T-cell (primary cell): ENCODE measurements around the gene IL1RAPL2. TPM values are rescaled to one million over a fixed set of nuclear protein-coding genes. Genes with fewer than 3 reads are reported as not detected.

Experiments
- ATAC-seq, 4 experiments: fragments of 200-7000 bp in 3 of 4; fragments of 150-1000 bp in 1 of 4; cut with Tn5 transposase; replicated peaks in 1 of 4; 1 replicate in 3 of 4; 2 replicates in 1 of 4; pipeline ENCODE4 v1.10.0; 2021; ENCODE audit warnings: moderate library complexity in 3 of 4, mild to moderate bottlenecking in 2 of 4, moderate number of reproducible peaks in 1 of 4
- CTCF ChIA-PET, 2 donors: fragments of 300-600 bp; sonication (Branson Sonifier 250); formaldehyde crosslinking; loops; one replicate each; lab custom pipeline; 2022; ENCODE audit warnings: antibody characterized with exemption in 2 of 2; lab: Charles Lee
- POLR2A ChIA-PET, 2 donors: fragments of 300-600 bp; sonication (Branson Sonifier 250); formaldehyde crosslinking; loops; one replicate each; lab custom pipeline; 2022; ENCODE audit warnings: antibody characterized with exemption in 2 of 2; lab: Charles Lee
- DNase-seq, 35 experiments: peaks; one replicate each; pipeline versions ENCODE4 v3.0.0 to v3.0.0-alpha.2; 2013 to 2023
- H3K27ac ChIP-seq: one replicate; pipeline ENCODE4 v1.5.1; 2013; ENCODE audit warnings: low read length
- H3K27me3 ChIP-seq, 2 experiments: replicated peaks in 1 of 2; 1 replicate in 1 of 2; 2 replicates in 1 of 2; pipeline versions ENCODE4 v1.6.1 to v1.7.0; 2013; ENCODE audit warnings: low read length in 1 of 2, mixed read lengths in 1 of 2; ENCODE audit not compliant: control insufficient read depth in 2 of 2, insufficient read depth in 2 of 2; ENCODE audit errors: extremely low read depth in 1 of 2
- H3K36me3 ChIP-seq, 2 donors: 1 replicate in 1 of 2; 2 replicates in 1 of 2; pipeline versions ENCODE4 v1.6.1 to v1.7.0; 2013; ENCODE audit warnings: low read length in 1 of 2; ENCODE audit not compliant: control insufficient read depth in 2 of 2, insufficient read depth in 1 of 2; ENCODE audit errors: extremely low read depth in 1 of 2
- H3K4me1 ChIP-seq, 2 experiments: 1 replicate in 1 of 2; 2 replicates in 1 of 2; pipeline versions ENCODE4 v1.6.1 to v1.7.0; 2013; ENCODE audit warnings: low read length in 2 of 2, mixed read lengths in 1 of 2; ENCODE audit not compliant: insufficient read depth in 2 of 2, control insufficient read depth in 1 of 2; ENCODE audit errors: extremely low read depth in 1 of 2
- H3K4me3 ChIP-seq, 2 donors: 1 replicate in 1 of 2; 2 replicates in 1 of 2; pipeline versions ENCODE4 v1.5.1 to v1.7.0; 2013; ENCODE audit warnings: mild to moderate bottlenecking in 2 of 2, low read length in 1 of 2, moderate library complexity in 1 of 2; ENCODE audit not compliant: control insufficient read depth in 1 of 2; ENCODE audit errors: extremely low read depth in 1 of 2
- H3K9me3 ChIP-seq: 2 replicates; pipeline ENCODE4 v1.7.0; 2013
- H3K27ac Mint-ChIP-seq, 2 donors: one replicate each; pipeline ENCODE4 v1.8.0; 2020 to 2021; ENCODE audit warnings: mild to moderate bottlenecking in 2 of 2, mixed read lengths in 2 of 2
- H3K27me3 Mint-ChIP-seq, 2 donors: one replicate each; pipeline ENCODE4 v1.8.0; 2021 to 2022; ENCODE audit warnings: mixed read lengths in 2 of 2
- H3K36me3 Mint-ChIP-seq: one replicate; pipeline ENCODE4 v1.8.0; 2021; ENCODE audit warnings: mixed read lengths
- H3K4me1 Mint-ChIP-seq, 3 donors: one replicate each; pipeline ENCODE4 v1.8.0; 2020 to 2022; ENCODE audit warnings: mixed read lengths in 3 of 3, mild to moderate bottlenecking in 1 of 3
- H3K4me3 Mint-ChIP-seq, 3 donors: one replicate each; pipeline ENCODE4 v1.8.0; 2020 to 2022; ENCODE audit warnings: mild to moderate bottlenecking in 3 of 3, mixed read lengths in 3 of 3, moderate library complexity in 3 of 3
- H3K9me3 Mint-ChIP-seq, 3 donors: one replicate each; pipeline ENCODE4 v1.8.0; 2020 to 2022; ENCODE audit warnings: mixed read lengths in 3 of 3
- WGBS: methylation state at CpG from one replicate; pipeline ENCODE4 v1.1.5; 2013; ENCODE audit warnings: missing lambda C conversion rate; ENCODE audit not compliant: insufficient coverage; 5-methylcytosine and 5-hydroxymethylcytosine counted together
- total RNA-seq, 35 experiments: library from RNA in 6 of 35; stranded (reverse) in 6 of 35; fragments of 120-200 nt in 1 of 35; gene quantifications; one replicate each; pipeline versions ENCODE4 v1.2.1 to v1.2.4 and lab custom pipeline; 2013 to 2026

The IL1RAPL2 gene
- total RNA-seq, 5 donors from 2014 or later (not counting 1 experiment from before 2014, with no cell fraction given), result not detected

- peaks cover 0 to 13% of the 10 kb centered on the region in 2 donors for H3K27me3 Mint-ChIP-seq
- no peaks in the 10 kb centered on the region for H3K4me1 ChIP-seq
- H3K36me3 ChIP-seq, result no peaks in the 10 kb centered on the region
- H3K27me3 ChIP-seq, result no peaks in the 10 kb centered on the region
- POLR2A ChIA-PET, result no interaction called here
- no peaks in the 10 kb centered on the region for H3K4me1 Mint-ChIP-seq
- no peak overlapping the region for H3K4me3 Mint-ChIP-seq
- CTCF ChIA-PET, result no interaction called here
- no peak overlapping the region for H3K27ac Mint-ChIP-seq
- DNase-seq (no peak), ATAC-seq (no peak)
- no peaks in the 10 kb centered on the region for H3K36me3 Mint-ChIP-seq
- no peaks in the 10 kb centered on the region for H3K9me3 ChIP-seq
- WGBS, result no CpG with 5 or more reads among the region's 2 CpGs
- no peak overlapping the region for H3K27ac ChIP-seq
- H3K9me3 Mint-ChIP-seq, result peaks cover 0 to 5% (median 0%) of the 10 kb centered on the region in 3 donors
- H3K4me3 ChIP-seq, result no peak overlapping the region
Measured at GRCh38 chrX:105697984-105698781, 1132.2 kb downstream of the IL1RAPL2 start.

DNA sequence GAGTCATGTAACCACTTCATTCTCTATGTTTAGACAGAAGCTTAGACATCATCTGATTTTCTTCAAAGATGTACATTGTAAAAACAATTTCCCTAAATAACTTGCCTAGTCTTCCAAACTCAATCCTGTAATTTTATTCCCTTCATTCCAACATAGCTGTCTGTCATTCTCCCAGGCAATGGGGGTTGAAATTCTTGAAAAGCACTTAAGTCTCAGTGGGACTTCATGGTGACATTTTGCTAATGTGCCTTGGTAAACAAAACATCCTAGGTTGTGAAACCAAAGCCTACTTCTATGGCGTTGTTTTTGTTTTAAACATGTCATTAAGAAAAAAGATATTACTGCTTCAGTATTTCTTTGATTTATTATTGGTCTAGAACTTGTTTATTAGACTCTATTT is 1134.3 kb downstream of the IL1RAPL2 start:
- no peak overlapping the region for H3K27ac ChIP-seq
- DNase-seq, result no peak
- Mint-ChIP-seq H3K4me1 (no peaks in the 10 kb centered on the region), H3K9me3 (no peaks in the 10 kb centered on the region), H3K4me3 (no peak overlapping the region), H3K27ac (no peak overlapping the region), H3K27me3 (peaks cover 0 to 9% of the 10 kb centered on the region in 2 donors), H3K36me3 (no peaks in the 10 kb centered on the region)
- H3K4me3 ChIP-seq, result no peak overlapping the region
- no peaks in the 10 kb centered on the region for H3K27me3 ChIP-seq
- POLR2A ChIA-PET, result no interaction called here
- ATAC-seq, result no peak
- no CpG with 5 or more reads among the region's 1 CpG for WGBS
- no peaks in the 10 kb centered on the region for H3K4me1 ChIP-seq
- H3K36me3 ChIP-seq, result no peaks in the 10 kb centered on the region
- no peaks in the 10 kb centered on the region for H3K9me3 ChIP-seq
- CTCF ChIA-PET, result no interaction called here

DNA sequence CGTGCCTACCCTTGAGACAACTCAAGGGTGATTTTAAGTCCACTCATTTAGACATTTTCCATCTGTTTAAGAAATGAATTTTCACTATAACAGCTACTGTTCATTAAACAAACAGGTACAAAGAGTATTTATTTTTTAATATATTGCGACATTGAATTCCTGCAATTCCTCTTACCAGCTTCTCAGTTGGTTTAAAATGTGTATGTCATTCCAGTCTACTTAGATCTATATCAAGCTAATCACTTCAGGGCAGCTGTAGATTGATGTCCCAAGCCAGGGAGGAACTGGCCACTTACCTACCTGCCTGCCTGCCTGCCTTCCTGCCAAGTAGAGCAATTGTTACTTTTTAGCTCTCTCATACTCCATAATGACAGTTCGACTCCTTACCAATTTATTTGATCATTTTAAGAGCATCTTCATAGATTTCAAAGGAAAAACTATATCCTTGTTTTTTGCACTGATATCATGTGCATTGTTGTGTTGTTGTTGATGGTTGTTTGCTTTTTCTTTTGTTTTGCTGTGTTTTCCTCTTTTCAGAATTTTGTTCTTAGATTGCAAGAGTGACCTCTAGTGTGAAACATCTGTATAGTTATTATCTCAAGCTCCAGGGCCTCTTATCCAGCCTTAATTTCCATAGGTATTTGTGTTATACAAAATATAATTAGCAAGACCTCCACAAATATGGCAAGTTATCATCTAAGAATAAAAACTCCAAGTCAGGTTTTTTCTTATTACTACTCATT is 1135.5 kb downstream of the IL1RAPL2 start:
- no CpG with 5 or more reads among the region's 3 CpGs for WGBS
- no peaks in the 10 kb centered on the region for H3K36me3 Mint-ChIP-seq

GRCh38 chrX:105703876-105704275 is 1137.9 kb downstream of the IL1RAPL2 start:
- Histone ChIP-seq H3K4me1 (no peaks in the 10 kb centered on the region), H3K27me3 (no peaks in the 10 kb centered on the region)
- ATAC-seq, result no peak

More for the DNA sequence above, 1135.5 kb downstream of the IL1RAPL2 start:
- POLR2A ChIA-PET, result no interaction called here
- no peaks in the 10 kb centered on the region for H3K4me1 Mint-ChIP-seq
- CTCF ChIA-PET, result no interaction called here
- Histone ChIP-seq H3K4me1 (no peaks in the 10 kb centered on the region), H3K27me3 (no peaks in the 10 kb centered on the region), H3K27ac (no peak overlapping the region), H3K9me3 (no peaks in the 10 kb centered on the region), H3K4me3 (no peak overlapping the region), H3K36me3 (no peaks in the 10 kb centered on the region)
- ATAC-seq (no peak), DNase-seq (no peak)
- no peaks in the 10 kb centered on the region for H3K9me3 Mint-ChIP-seq
- no peak overlapping the region for H3K27ac Mint-ChIP-seq
- H3K27me3 Mint-ChIP-seq, result peaks cover 0 to 14% of the 10 kb centered on the region in 2 donors
- no peak overlapping the region for H3K4me3 Mint-ChIP-seq

GRCh38 chrX:105706041-105706440 is 1140.0 kb downstream of the IL1RAPL2 start:
- H3K36me3 Mint-ChIP-seq, result no peaks in the 10 kb centered on the region
- H3K9me3 Mint-ChIP-seq, result no peaks in the 10 kb centered on the region
- H3K27ac ChIP-seq, result no peak overlapping the region
- H3K4me3 ChIP-seq, result no peak overlapping the region
- no peak overlapping the region for H3K4me3 Mint-ChIP-seq
- ATAC-seq (no peak), DNase-seq (no peak)
- no peaks in the 10 kb centered on the region for H3K4me1 ChIP-seq
- ChIA-PET POLR2A (no interaction called here), CTCF (no interaction called here)
- no peaks in the 10 kb centered on the region for H3K27me3 ChIP-seq
- H3K36me3 ChIP-seq, result no peaks in the 10 kb centered on the region
- no peaks in the 10 kb centered on the region for H3K9me3 ChIP-seq
- peaks cover 0 to 8% of the 10 kb centered on the region in 2 donors for H3K27me3 Mint-ChIP-seq
- no peak overlapping the region for H3K27ac Mint-ChIP-seq
- no peaks in the 10 kb centered on the region for H3K4me1 Mint-ChIP-seq
- WGBS, result no CpG with 5 or more reads among the region's 1 CpG

More at GRCh38 chrX:105703876-105704275, 1137.9 kb downstream of the IL1RAPL2 start:
- no peak overlapping the region for H3K27ac Mint-ChIP-seq
- Histone ChIP-seq H3K36me3 (no peaks in the 10 kb centered on the region), H3K27ac (no peak overlapping the region), H3K9me3 (no peaks in the 10 kb centered on the region), H3K4me3 (no peak overlapping the region)
- no peaks in the 10 kb centered on the region for H3K4me1 Mint-ChIP-seq
- H3K9me3 Mint-ChIP-seq, result no peaks in the 10 kb centered on the region
- POLR2A ChIA-PET, result no interaction called here
- no peak for DNase-seq
- H3K36me3 Mint-ChIP-seq, result no peaks in the 10 kb centered on the region
- no CpG with 5 or more reads among the region's 2 CpGs for WGBS
- peaks cover 0 to 12% of the 10 kb centered on the region in 2 donors for H3K27me3 Mint-ChIP-seq
- no peak overlapping the region for H3K4me3 Mint-ChIP-seq
- CTCF ChIA-PET, result no interaction called here

DNA sequence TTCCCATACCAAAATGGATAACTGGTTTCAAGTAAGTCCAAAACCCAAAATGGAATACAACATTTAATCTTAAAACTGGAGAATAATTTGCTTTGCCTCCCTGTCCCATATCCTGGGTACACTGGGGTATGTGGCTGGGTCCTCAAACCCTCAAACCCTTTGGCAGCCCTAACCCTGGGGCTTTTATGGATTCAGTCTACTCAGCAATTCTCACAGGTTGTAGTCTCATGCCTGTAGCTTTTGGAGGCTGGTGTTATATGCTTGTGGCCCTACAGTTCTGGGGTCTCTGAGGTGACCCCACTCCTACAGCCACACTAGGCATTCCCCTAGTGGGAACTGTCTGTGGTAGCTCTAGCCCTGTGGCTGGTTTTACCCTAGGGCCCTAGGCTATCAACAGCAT is 1145.8 kb downstream of the IL1RAPL2 start:
- CTCF ChIA-PET, result no interaction called here
- Histone ChIP-seq H3K4me1 (no peaks in the 10 kb centered on the region), H3K27ac (no peak overlapping the region), H3K9me3 (no peaks in the 10 kb centered on the region), H3K27me3 (no peaks in the 10 kb centered on the region), H3K4me3 (no peak overlapping the region), H3K36me3 (no peaks in the 10 kb centered on the region)
- Mint-ChIP-seq H3K27me3 (peaks cover 0 to 2% of the 10 kb centered on the region in 2 donors), H3K4me1 (no peaks in the 10 kb centered on the region), H3K4me3 (no peak overlapping the region), H3K27ac (no peak overlapping the region), H3K9me3 (no peaks in the 10 kb centered on the region), H3K36me3 (no peaks in the 10 kb centered on the region)
- no peak for ATAC-seq
- DNase-seq, result no peak
- POLR2A ChIA-PET, result no interaction called here
